HepG2 (cell line): ENCODE data around the gene PLD1. TPM values are rescaled to one million over a fixed set of nuclear protein-coding genes. Genes with fewer than 3 reads are reported as not detected.

Source experiments
- ATAC-seq: fragments of 200-7000 bp; cut with Tn5 transposase; 3 replicates; pipeline ENCODE4 v1.9.1; 2020; ENCODE audit warnings: mild to moderate bottlenecking, moderate library complexity
- BruUV-seq: library from RNA; stranded (reverse); fragments of 400-500 nt; replicated peaks from 2 replicates; lab custom pipeline; 2021; lab: Mats Ljungman, UMichigan
- CTCF ChIA-PET: fragments of 300-600 bp; formaldehyde crosslinking; extraction: SDS; loops from one replicate; lab custom pipeline; 2021; ENCODE audit warnings: low total read pairs, inconsistent platforms, low intra/inter-chr PET ratio; lab: Yijun Ruan, JAX
- POLR2A ChIA-PET: fragments of 350-600 bp; sonication (Branson Sonifier 250); formaldehyde crosslinking; loops from one replicate; lab custom pipeline; 2020; ENCODE audit warnings: antibody characterized with exemption, inconsistent platforms; lab: Yijun Ruan, JAX
- DNase-seq: peaks from one replicate; pipeline ENCODE4 v3.0.0-alpha.2; 2015; ENCODE audit warnings: low spot score
- FAIRE-seq: peaks from 3 replicates; lab custom pipeline; 2011; peaks lifted over from hg19 to GRCh38; lab: Jason Lieb, UNC
- H2AFZ ChIP-seq: one replicate; pipeline ENCODE4 v1.6.1; 2011; ENCODE audit warnings: low read length, inconsistent platforms
- H3K27ac ChIP-seq: fragments of 300-600 bp; 3 replicates; pipeline ENCODE4 v1.8.0; 2011; ENCODE audit warnings: mixed run types, mild to moderate bottlenecking, mixed read lengths, low read length, inconsistent platforms; ENCODE audit not compliant: insufficient read depth; ENCODE audit errors: extremely low read length
- H3K27me3 ChIP-seq, 2 experiments: fragments of 200-600 bp in 1 of 2; 2 replicates in 1 of 2; 3 replicates in 1 of 2; pipeline versions ENCODE4 v1.6.0 to v1.8.0; 2011; ENCODE audit warnings: low read length in 2 of 2, mild to moderate bottlenecking in 2 of 2, moderate library complexity in 2 of 2, inconsistent platforms in 1 of 2; ENCODE audit not compliant: insufficient read depth in 2 of 2, control insufficient read depth in 1 of 2
- H3K36me3 ChIP-seq, 2 experiments: fragments of 200-600 bp in 1 of 2; replicated peaks in 1 of 2; 2 replicates in 1 of 2; 3 replicates in 1 of 2; pipeline versions ENCODE4 v1.5.1 to v1.8.0; 2011; ENCODE audit warnings: low read length in 2 of 2, inconsistent platforms in 1 of 2; ENCODE audit not compliant: insufficient read depth in 2 of 2, control insufficient read depth in 1 of 2
- H3K4me1 ChIP-seq: 2 replicates; pipeline ENCODE4 v1.5.1; 2012; ENCODE audit warnings: low read length, inconsistent platforms; ENCODE audit not compliant: insufficient read depth
- H3K4me2 ChIP-seq: 2 replicates; pipeline ENCODE4 v1.6.0; 2011; ENCODE audit warnings: low read depth, low read length, inconsistent platforms
- H3K4me3 ChIP-seq, 3 experiments: fragments of 200-600 bp in 1 of 3; sonication (generic), shearing (Covaris generic) in 1 of 3; replicated peaks in 1 of 3; 2 replicates each; pipeline ENCODE4 v1.5.1; 2011 to 2016; ENCODE audit warnings: low read length in 3 of 3, inconsistent platforms in 2 of 3, low read depth in 2 of 3, mild to moderate bottlenecking in 2 of 3, control low read depth in 1 of 3, mixed read lengths in 1 of 3; ENCODE audit not compliant: insufficient read depth in 1 of 3
- H3K79me2 ChIP-seq: one replicate; pipeline ENCODE4 v1.6.1; 2011; ENCODE audit warnings: low read length, inconsistent platforms; ENCODE audit not compliant: insufficient read depth
- H3K9ac ChIP-seq: 2 replicates; pipeline ENCODE4 v1.6.0; 2011; ENCODE audit warnings: mild to moderate bottlenecking, low read depth, low read length, inconsistent platforms; ENCODE audit not compliant: insufficient read depth
- H3K9me3 ChIP-seq: 2 replicates; pipeline ENCODE4 v1.5.1; 2012; ENCODE audit warnings: mild to moderate bottlenecking, low read length
- H4K20me1 ChIP-seq: 2 replicates; pipeline ENCODE4 v1.6.0; 2011; ENCODE audit warnings: inconsistent platforms, mild to moderate bottlenecking, low read length, moderate library complexity; ENCODE audit not compliant: insufficient read depth
- ESRRA ChIP-seq: sonication (generic); formaldehyde crosslinking; IDR thresholded peaks from 2 replicates; pipeline ENCODE4 v1.5.1; 2020; ENCODE audit warnings: mild to moderate bottlenecking, low read depth, missing genetic modification reagents
- GATAD2A ChIP-seq: IDR thresholded peaks from 2 replicates; pipeline ENCODE4 v1.6.1; 2016
- MTF1 ChIP-seq: sonication (generic); formaldehyde crosslinking; IDR thresholded peaks from 2 replicates; pipeline ENCODE4 v1.5.0; 2020; ENCODE audit warnings: missing genetic modification reagents
- NR2F6 ChIP-seq, 2 experiments: IDR thresholded peaks; 2 replicates each; pipeline ENCODE4 v1.6.1; 2016; ENCODE audit warnings: antibody characterized with exemption in 1 of 2, mild to moderate bottlenecking in 1 of 2
- SALL1 ChIP-seq: sonication (generic); formaldehyde crosslinking; IDR thresholded peaks from 2 replicates; pipeline ENCODE4 v1.8.0; 2022; ENCODE audit warnings: mild to moderate bottlenecking, missing genetic modification reagents
- SIX1 ChIP-seq: sonication (generic); formaldehyde crosslinking; IDR thresholded peaks from 2 replicates; pipeline ENCODE4 v1.4.0; 2020; ENCODE audit warnings: missing genetic modification reagents, borderline replicate concordance
- ZBTB37 ChIP-seq: sonication (generic); formaldehyde crosslinking; IDR thresholded peaks from 2 replicates; pipeline ENCODE4 v1.4.0; 2020; ENCODE audit warnings: mild to moderate bottlenecking, missing genetic modification reagents
- ZFX ChIP-seq: sonication (generic); formaldehyde crosslinking; IDR thresholded peaks from 2 replicates; pipeline ENCODE4 v1.4.0; 2020; ENCODE audit warnings: mild to moderate bottlenecking, low read depth, missing genetic modification reagents, moderate library complexity
- ZFY ChIP-seq: sonication (generic); formaldehyde crosslinking; IDR thresholded peaks from 2 replicates; pipeline ENCODE4 v1.4.0; 2020; ENCODE audit warnings: missing genetic modification reagents
- ZMYM2 ChIP-seq: sonication (generic); formaldehyde crosslinking; IDR thresholded peaks from 2 replicates; pipeline ENCODE4 v1.8.0; 2022; ENCODE audit warnings: mild to moderate bottlenecking, missing genetic modification reagents
- ZNF530 ChIP-seq: sonication (generic); formaldehyde crosslinking; IDR thresholded peaks from 2 replicates; pipeline ENCODE4 v1.5.0; 2020; ENCODE audit warnings: low read depth, mild to moderate bottlenecking, missing genetic modification reagents
- ZNF605 ChIP-seq: sonication (generic); formaldehyde crosslinking; IDR thresholded peaks from 2 replicates; pipeline ENCODE4 v1.8.0; 2022; ENCODE audit warnings: mild to moderate bottlenecking, missing genetic modification reagents
- WGBS: methylation state at CpG from one replicate; pipeline ENCODE4 v1.1.6; 2017; ENCODE audit warnings: low lambda C conversion rate; 5-methylcytosine and 5-hydroxymethylcytosine counted together
- in situ Hi-C: cut with HindIII; loops from 2 replicates; pipeline ENCODE4 v1.10.0; 2017; ENCODE audit warnings: low pct_unique_long_range_greater_than_20kb; ENCODE audit not compliant: extremely low pct_ligation_motif_present
- intact Hi-C: fragments of 100-400 bp; cut with micrococcal nuclease; formaldehyde crosslinking; loops from one replicate; pipeline ENCODE4 v1.10.0; 2022; ENCODE audit not compliant: unreplicated experiment
- polyA plus RNA-seq, 8 experiments: library from polyadenylated mRNA; depleted of rRNA in 3 of 8; stranded (reverse) in 7 of 8; unstranded in 1 of 8; fragments of >200 nt; fragmentation: Illumina TruSeq in 4 of 8; extraction: Trizol in 4 of 8; gene quantifications; 2 replicates each; pipeline versions ENCODE4 v1.2.1 to v1.2.3, GENCODE V29; 2011 to 2016; ENCODE audit warnings: low read depth in 4 of 8, missing spikeins in 1 of 8, mixed read lengths in 1 of 8; ENCODE audit not compliant: insufficient read depth in 1 of 8
- total RNA-seq, 5 experiments: library from RNA; depleted of rRNA; stranded (reverse); fragments of >200 nt; fragmentation: Illumina TruSeq; extraction: Trizol; gene quantifications; 2 replicates each; pipeline ENCODE4 v1.2.3, GENCODE V29; 2016; ENCODE audit warnings: low read depth in 1 of 5
- TF ChIP-seq, protein P1 (sequence below): IDR thresholded peaks from 2 replicates; pipeline ENCODE4 v1.6.1; 2012; ENCODE audit warnings: inconsistent platforms

PLD1 gene
- total and polyA plus RNA-seq, 2 of the 13 experiments (the other 11 are each of a cell fraction or from before 2014, with no cell fraction given): 27.1 to 59.4 TPM

- no TSS peak for BruUV-seq
- peaks cover 10% of the 10 kb centered on the region for H3K4me1 ChIP-seq
- FAIRE-seq: peak; percentile 30
- WGBS: 44% methylated on average over 2 of the region's 2 CpGs
- H3K9me3 ChIP-seq: no peaks in the 10 kb centered on the region
- no peak overlapping the region for H3K9ac ChIP-seq
- ChIA-PET CTCF (no interaction called here), POLR2A (no interaction called here)
- intact Hi-C loops: no loop called here
- H3K4me3 ChIP-seq: no peak overlapping the region
- in situ Hi-C loops: no loop called here
- H3K79me2 ChIP-seq: no peaks in the 10 kb centered on the region
- DNase-seq: peak; percentile 25
- peaks cover 9 to 58% of the 10 kb centered on the region in 2 experiments for H3K36me3 ChIP-seq
- H2AFZ ChIP-seq: no peak overlapping the region
- no peaks in the 10 kb centered on the region for H3K27me3 ChIP-seq
- TF ChIP-seq ZMYM2 (CRISPR knock-in tag): 0 out of 2 replicates have a peak, but pooled peaks have one; percentile 26
- TF ChIP-seq ZFX: peak; percentile 37; the same call in 1 of the 2 replicates
- TF ChIP-seq ZBTB37 (CRISPR knock-in tag): no peak
- TF ChIP-seq SALL1 (CRISPR knock-in tag): peak; percentile 37; the same call in 1 of the 2 replicates
- no peak for TF ChIP-seq SIX1 (CRISPR knock-in tag)
- TF ChIP-seq ESRRA: peak; percentile 87
- peak; percentile 53; the same call in 1 of the 2 replicates for TF ChIP-seq ZNF605
- peak; percentile 77; the same call in 1 of the 2 replicates for TF ChIP-seq MTF1 (CRISPR knock-in tag)
- TF ChIP-seq, protein P1, sequence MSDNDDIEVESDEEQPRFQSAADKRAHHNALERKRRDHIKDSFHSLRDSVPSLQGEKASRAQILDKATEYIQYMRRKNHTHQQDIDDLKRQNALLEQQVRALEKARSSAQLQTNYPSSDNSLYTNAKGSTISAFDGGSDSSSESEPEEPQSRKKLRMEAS: peak; percentile 64
- 0 out of 2 replicates have a peak, but pooled peaks have one; percentile 12 for TF ChIP-seq GATAD2A (CRISPR knock-in tag)
- 0 out of 2 replicates have a peak, but pooled peaks have one; percentile 12 for TF ChIP-seq NR2F6 (IDR thresholded peaks at IDR 0.05)
- TF ChIP-seq NR2F6 (CRISPR knock-in tag; IDR thresholded peaks at IDR 0.05): no peak
- no peak for TF ChIP-seq ZNF530 (CRISPR knock-in tag)
- TF ChIP-seq ZFY (CRISPR knock-in tag): peak; percentile 39; the same call in 1 of the 2 replicates
- H3K27ac ChIP-seq: peak overlapping the region; percentile 54
- no peaks in the 10 kb centered on the region for H4K20me1 ChIP-seq
- ATAC-seq: peak; percentile 85
- no peak overlapping the region for H3K4me2 ChIP-seq
Observed at GRCh38 chr3:171640520-171641412, 169.5 kb downstream of the PLD1 start.
